Osteoblast (primary cell): ENCODE results near the gene TAF9B. TPM values are rescaled to one million over a fixed set of nuclear protein-coding genes. Genes with fewer than 3 reads are reported as not detected.
"Not testable (repeated sequence)": the region's sequence is repeated elsewhere in the genome, so short reads cannot be mapped to it uniquely, and the experiment has no call there.

ENCODE experiments used
- DNase-seq: peaks from one replicate; pipeline ENCODE4 v3.0.0; 2011; ENCODE audit warnings: low spot score, mixed read lengths; ENCODE audit not compliant: insufficient read length; ENCODE audit errors: missing footprints
- H2AFZ ChIP-seq: 2 replicates; pipeline ENCODE4 v1.6.0; 2011; ENCODE audit warnings: mild to moderate bottlenecking, low read length
- H3K27ac ChIP-seq: 2 replicates; pipeline ENCODE4 v1.5.1; 2011; ENCODE audit warnings: mild to moderate bottlenecking, low read depth, low read length, moderate library complexity
- H3K27me3 ChIP-seq: 2 replicates; pipeline ENCODE4 v1.6.0; 2012; ENCODE audit warnings: mild to moderate bottlenecking, control low read depth, inconsistent platforms, low read length, moderate library complexity; ENCODE audit not compliant: insufficient read depth
- H3K36me3 ChIP-seq: 2 replicates; pipeline ENCODE4 v1.5.1; 2011; ENCODE audit warnings: mild to moderate bottlenecking, low read length, control low read depth, moderate library complexity; ENCODE audit not compliant: insufficient read depth
- H3K4me1 ChIP-seq: 2 replicates; pipeline ENCODE4 v1.5.1; 2011; ENCODE audit warnings: mild to moderate bottlenecking, low read length, control low read depth, moderate library complexity; ENCODE audit not compliant: insufficient read depth
- H3K4me2 ChIP-seq: 2 replicates; pipeline ENCODE4 v1.6.0; 2011; ENCODE audit warnings: mild to moderate bottlenecking, low read length; ENCODE audit not compliant: insufficient read depth
- H3K4me3 ChIP-seq: fragments of 200-600 bp; sonication (generic); 3 replicates; pipeline ENCODE4 v1.5.1; 2012; ENCODE audit warnings: mild to moderate bottlenecking, low read length, inconsistent platforms; ENCODE audit not compliant: insufficient read depth
- H3K79me2 ChIP-seq: 2 replicates; pipeline ENCODE4 v1.6.0; 2012; ENCODE audit warnings: mild to moderate bottlenecking, low read length, control low read depth, inconsistent platforms; ENCODE audit not compliant: insufficient read depth
- H3K9me3 ChIP-seq: 2 replicates; pipeline ENCODE4 v1.5.1; 2011; ENCODE audit warnings: low read depth, low read length, control low read depth
- H4K20me1 ChIP-seq: 2 replicates; pipeline ENCODE4 v1.6.0; 2012; ENCODE audit warnings: mild to moderate bottlenecking, low read length, control low read depth; ENCODE audit not compliant: insufficient read depth
- CTCF ChIP-seq: IDR thresholded peaks from 2 replicates; pipeline ENCODE4 v1.5.1; 2011; ENCODE audit warnings: mild to moderate bottlenecking, low read depth, low read length, moderate library complexity; ENCODE audit errors: extremely low read depth
- total RNA-seq: library from RNA; depleted of rRNA; stranded (reverse); fragments of >200 nt; gene quantifications from 2 replicates; pipeline ENCODE4 v1.2.3, GENCODE V29; 2012

The TAF9B gene
- total RNA-seq, 1 donor = 20.3 TPM

- no peak for TF ChIP-seq CTCF
- Histone ChIP-seq H3K36me3 (no peaks in the 10 kb centered on the region), H4K20me1 (no peaks in the 10 kb centered on the region), H3K27ac (no peak overlapping the region), H3K4me3 (no peak overlapping the region), H3K4me2 (no peak overlapping the region), H3K9me3 (no peaks in the 10 kb centered on the region), H3K79me2 (no peaks in the 10 kb centered on the region), H2AFZ (no peak overlapping the region), H3K27me3 (no peaks in the 10 kb centered on the region), H3K4me1 (no peaks in the 10 kb centered on the region)
- DNase-seq = no peak
These were observed 26.0 kb upstream of the TAF9B start for GRCh38 chrX:78165425-78165824.

- not testable (repeated sequence) for H3K4me1 ChIP-seq, H3K79me2 ChIP-seq, H3K36me3 ChIP-seq, DNase-seq, H3K9me3 ChIP-seq, H3K27ac ChIP-seq, H3K4me3 ChIP-seq, H4K20me1 ChIP-seq, H2AFZ ChIP-seq, H3K4me2 ChIP-seq, H3K27me3 ChIP-seq
These were observed 23.7 kb upstream of the TAF9B start for GRCh38 chrX:78163175-78163574.

GRCh38 chrX:78160711-78161110 lies 21.3 kb upstream of the TAF9B start:
- H4K20me1 ChIP-seq, H3K4me1 ChIP-seq, H3K4me2 ChIP-seq, DNase-seq, H3K9me3 ChIP-seq, H2AFZ ChIP-seq, H3K27me3 ChIP-seq, H3K4me3 ChIP-seq, H3K27ac ChIP-seq, H3K36me3 ChIP-seq, H3K79me2 ChIP-seq: not testable (repeated sequence)

- not testable (repeated sequence) for H3K4me3 ChIP-seq, H3K36me3 ChIP-seq, H3K4me2 ChIP-seq, H2AFZ ChIP-seq, H3K9me3 ChIP-seq, H3K27me3 ChIP-seq, H3K4me1 ChIP-seq, DNase-seq, H3K79me2 ChIP-seq, H3K27ac ChIP-seq, H4K20me1 ChIP-seq
These were observed 18.4 kb upstream of the TAF9B start for GRCh38 chrX:78157846-78158245.

GRCh38 chrX:78157373-78157772 lies 17.9 kb upstream of the TAF9B start:
- not testable (repeated sequence) for H3K9me3 ChIP-seq, H4K20me1 ChIP-seq, H3K27ac ChIP-seq, H3K4me1 ChIP-seq, H3K36me3 ChIP-seq, H3K79me2 ChIP-seq, H3K27me3 ChIP-seq, H3K4me3 ChIP-seq, DNase-seq, H3K4me2 ChIP-seq, H2AFZ ChIP-seq

- H3K36me3 ChIP-seq, H3K4me1 ChIP-seq, H3K4me2 ChIP-seq, H4K20me1 ChIP-seq, DNase-seq, H3K9me3 ChIP-seq, H3K27me3 ChIP-seq, H3K79me2 ChIP-seq, H2AFZ ChIP-seq, H3K27ac ChIP-seq, H3K4me3 ChIP-seq: not testable (repeated sequence)
These were observed 7.6 kb upstream of the TAF9B start for GRCh38 chrX:78147002-78147540.
